Left colon (tissue), 2 donors: ENCODE data around the gene PODNL1. TPM values are rescaled to one million over a fixed set of nuclear protein-coding genes. Genes with fewer than 3 reads are reported as not detected.

Experiments used
- ATAC-seq: fragments of 200-7000 bp; cut with Tn5 transposase; one replicate; pipeline ENCODE4 v1.9.1; 2020; ENCODE audit warnings: mild to moderate bottlenecking, moderate library complexity
- DNase-seq, 2 donors: peaks; one replicate each; pipeline ENCODE4 v3.0.0-alpha.2; 2020
- intact Hi-C, 2 donors: fragments of 100-400 bp; cut with DNase I in 1 of 2; cut with micrococcal nuclease in 1 of 2; formaldehyde crosslinking; loops; one replicate each; pipeline versions ENCODE4 v1.11.2 to v1.14.0; 2022; cut with DNase I, micrococcal nuclease
- total RNA-seq, 2 donors: library from RNA; stranded (reverse); fragmentation: NEBNext Ultra II Directional; extraction: Animal tissue kit (Norgen Biotek cat#: 25700); gene quantifications; one replicate each; pipeline ENCODE4 v1.2.1, GENCODE V29; 2021
- donor health status: DM: no; HTN: no; CAD: no.
- donor health status: DM: yes; HTN: yes; CAD: no.

Gene PODNL1
- total RNA-seq, 2 donors from 2014 or later, result 2.7 to 5.3 TPM

- DNase-seq, result peak in 1 of 2 donors; percentile 67
- ATAC-seq, result peak; percentile 13
- intact Hi-C loops, result loop anchor here in 1 of 2 donors (2.0 kb wide), 1 partner anchor 193 kb away; no protein-coding TSS in a partner anchor
Measured at GRCh38 chr19:13881692-13882418, 56.4 kb downstream of the PODNL1 start.

GRCh38 chr19:13881251-13881691, 56.9 kb downstream of the PODNL1 start:
- DNase-seq, result peak in 1 of 2 donors; percentile 24
- ATAC-seq, result no peak
- intact Hi-C loops, result loop anchor here in 1 of 2 donors (2.0 kb wide), 1 partner anchor 194 kb away; no protein-coding TSS in a partner anchor

Other genes with a start within 250 kb of the PODNL1 start
- 10 to 100 TPM; 31.3 to 31.8 TPM for gene MRI1, start 173.9 kb downstream of the PODNL1 start, total RNA-seq
- 10 to 100 TPM; 44.9 to 46.7 TPM for gene C19orf53, start 164.0 kb downstream of the PODNL1 start, total RNA-seq
- 1 to 10 TPM; 3.0 TPM for gene ZSWIM4, start 143.0 kb downstream of the PODNL1 start, total RNA-seq
- gene NANOS3, start 61.3 kb downstream of the PODNL1 start, total RNA-seq, result under 1 TPM in 1 of 2 donors, not detected in 1; 0.56 TPM
- 1 to 10 TPM; 7.9 to 9.1 TPM for gene BRME1, start 32.3 kb downstream of the PODNL1 start, total RNA-seq
- 100 to 1,000 TPM in 1 of 2 donors, 10 to 100 TPM in 1; 90.8 to 132 TPM for gene CC2D1A, start 32.2 kb downstream of the PODNL1 start, total RNA-seq
- 10 to 100 TPM; 30.5 to 33.9 TPM for gene DCAF15, start 14.1 kb upstream of the PODNL1 start, total RNA-seq
- 10 to 100 TPM; 11.6 to 12.0 TPM for gene RFX1, start 67.9 kb upstream of the PODNL1 start, total RNA-seq
- not detected for gene RLN3, start 89.7 kb upstream of the PODNL1 start, total RNA-seq
- gene IL27RA, start 93.3 kb upstream of the PODNL1 start, total RNA-seq, result 1 to 10 TPM; 1.9 to 3.6 TPM
- gene PALM3, start 123.7 kb upstream of the PODNL1 start, total RNA-seq, result under 1 TPM; 0.59 to 0.79 TPM
- 10 to 100 TPM; 32.9 to 40.3 TPM for gene MISP3, start 134.4 kb upstream of the PODNL1 start, total RNA-seq
- gene C19orf67, start 147.4 kb upstream of the PODNL1 start, total RNA-seq, result under 1 TPM in 1 of 2 donors, not detected in 1; 0.42 TPM
- gene SAMD1, start 152.3 kb upstream of the PODNL1 start, total RNA-seq, result 10 to 100 TPM; 45.8 to 51.5 TPM
- 10 to 100 TPM; 78.8 to 80.1 TPM for gene PRKACA, start 179.3 kb upstream of the PODNL1 start, total RNA-seq
- 10 to 100 TPM in 1 of 2 donors, 1 to 10 TPM in 1; 6.5 to 12.5 TPM for gene ASF1B, start 198.2 kb upstream of the PODNL1 start, total RNA-seq